Esophagus squamous epithelium (tissue), 4 donors: ENCODE measurements around the gene COL23A1.

Source experiments
- CTCF ChIP-seq, 6 experiments: fragments of 450-650 bp in 4 of 6; fragments of 200-600 bp in 2 of 6; sonication (generic) in 2 of 6; IDR thresholded peaks; one replicate each; pipeline ENCODE4 v1.5.1; 2016 to 2019; ENCODE audit warnings: antibody characterized with exemption in 6 of 6, mild to moderate bottlenecking in 4 of 6, moderate library complexity in 4 of 6
- POLR2A ChIP-seq, 4 donors: fragments of 450-650 bp; IDR thresholded peaks; one replicate each; pipeline ENCODE4 v1.6.1; 2017; ENCODE audit warnings: antibody characterized with exemption in 4 of 4, mild to moderate bottlenecking in 4 of 4, moderate library complexity in 3 of 4

DNA sequence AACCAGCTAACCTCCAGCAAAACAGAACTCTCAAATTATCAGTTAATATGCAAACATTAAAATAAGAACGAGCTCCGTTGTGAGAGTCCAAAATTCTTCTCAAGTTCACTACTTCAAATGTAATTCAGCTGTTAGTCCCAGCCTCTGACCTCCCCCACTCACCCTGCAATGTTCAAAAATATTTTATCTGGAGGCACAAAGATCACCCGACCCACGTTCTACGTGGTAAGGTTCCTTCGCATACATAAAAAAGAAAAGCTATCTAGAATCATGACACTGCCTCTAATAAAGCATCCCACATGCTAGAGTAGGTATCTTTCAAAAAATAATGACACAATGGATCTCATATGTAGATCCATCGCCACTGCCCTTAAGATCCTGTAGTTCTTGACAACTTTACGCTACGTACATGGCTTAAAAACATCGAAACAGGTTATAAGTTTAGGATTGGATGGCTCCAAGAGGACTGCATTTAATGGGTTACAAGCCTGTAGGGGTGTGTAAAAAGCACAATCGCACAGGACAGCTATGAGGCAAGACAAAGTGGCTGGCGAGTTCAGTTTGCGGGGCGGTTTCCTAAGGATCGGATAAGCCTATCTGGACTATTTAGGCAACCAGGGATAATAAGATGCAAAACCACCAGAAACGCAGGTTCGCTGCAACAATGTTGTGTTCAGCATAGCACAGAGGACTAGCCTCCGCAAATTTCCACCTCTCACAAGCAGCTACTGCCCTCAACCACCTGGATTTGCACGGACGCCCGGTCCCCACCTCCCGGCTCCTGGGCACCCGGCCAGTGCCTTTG lies 35.7 kb upstream of the COL23A1 start:
- peak in 1 of 6 experiments; percentile 3 for TF ChIP-seq CTCF (IDR thresholded peaks at IDR 0.05)
- no peak for TF ChIP-seq POLR2A (IDR thresholded peaks at IDR 0.05)
